ENCODE measurements around the gene MACF1.
"Not testable (repeated sequence)": the region's sequence is repeated elsewhere in the genome, so short reads cannot be mapped to it uniquely, and the experiment has no call there.

Gene MACF1

GRCh38 chr1:39481289-39481688 is 276.8 kb downstream of the MACF1 start:
- Mint-ChIP-seq H3K4me3 (no peak overlapping the region), H3K27me3 (no peaks in the 10 kb centered on the region), H3K4me1 (no peaks in the 10 kb centered on the region), H3K36me3 (peaks cover 27 to 45% of the 10 kb centered on the region in 2 donors), H3K27ac (peak overlapping the region; percentile 49), H3K9me3 (no peaks in the 10 kb centered on the region)
- ATAC-seq (replicated peaks) (no peak), DNase-seq (no peak)

GRCh38 chr1:39483276-39483675 is 278.8 kb downstream of the MACF1 start:
- no peaks in the 10 kb centered on the region for H3K27me3 Mint-ChIP-seq
- H3K4me1 Mint-ChIP-seq = no peaks in the 10 kb centered on the region
- ATAC-seq (replicated peaks) (no peak), DNase-seq (no peak)
- peaks cover 27 to 45% of the 10 kb centered on the region in 2 donors for H3K36me3 Mint-ChIP-seq
- H3K9me3 Mint-ChIP-seq = no peaks in the 10 kb centered on the region
- H3K4me3 Mint-ChIP-seq = no peak overlapping the region
- H3K27ac Mint-ChIP-seq = peak overlapping the region; percentile 27

- Mint-ChIP-seq H3K9me3 (no peaks in the 10 kb centered on the region), H3K27ac (no peak overlapping the region), H3K27me3 (no peaks in the 10 kb centered on the region), H3K4me1 (no peaks in the 10 kb centered on the region), H3K36me3 (peaks cover 21 to 42% of the 10 kb centered on the region in 2 donors), H3K4me3 (no peak overlapping the region)
- no peak for ATAC-seq (replicated peaks)
- no peak for DNase-seq
These were observed 280.1 kb downstream of the MACF1 start for GRCh38 chr1:39484564-39484963.

GRCh38 chr1:39485046-39485803 is 280.7 kb downstream of the MACF1 start:
- H3K27ac Mint-ChIP-seq = peak overlapping the region; percentile 22
- ATAC-seq (replicated peaks) = no peak
- no peaks in the 10 kb centered on the region for H3K4me1 Mint-ChIP-seq
- DNase-seq = no peak
- H3K9me3 Mint-ChIP-seq = no peaks in the 10 kb centered on the region
- no peak overlapping the region for H3K4me3 Mint-ChIP-seq
- peaks cover 0 to under 1% of the 10 kb centered on the region in 2 donors for H3K27me3 Mint-ChIP-seq
- H3K36me3 Mint-ChIP-seq = peaks cover 17 to 39% of the 10 kb centered on the region in 2 donors

GRCh38 chr1:39488012-39488545 is 283.6 kb downstream of the MACF1 start:
- Mint-ChIP-seq H3K36me3 (peaks cover 9 to 24% of the 10 kb centered on the region in 2 donors), H3K4me3 (no peak overlapping the region), H3K4me1 (peaks cover 3 to 17% of the 10 kb centered on the region in 2 donors), H3K27me3 (peaks cover 10 to 11% of the 10 kb centered on the region in 2 donors), H3K27ac (no peak overlapping the region), H3K9me3 (no peaks in the 10 kb centered on the region)
- no peak for ATAC-seq (replicated peaks)
- no peak for DNase-seq

- Mint-ChIP-seq H3K27ac (no peak overlapping the region), H3K36me3 (peaks cover 6 to 18% of the 10 kb centered on the region in 2 donors), H3K27me3 (peaks cover 18 to 20% of the 10 kb centered on the region in 2 donors), H3K4me3 (no peak overlapping the region), H3K4me1 (peaks cover 3 to 26% of the 10 kb centered on the region in 2 donors), H3K9me3 (no peaks in the 10 kb centered on the region)
- no peak for ATAC-seq (replicated peaks)
- no peak for DNase-seq
These were observed 284.5 kb downstream of the MACF1 start for GRCh38 chr1:39488793-39489566.

GRCh38 chr1:39489567-39490239 is 285.2 kb downstream of the MACF1 start:
- Mint-ChIP-seq H3K4me1 (peaks cover 3 to 26% of the 10 kb centered on the region in 2 donors), H3K4me3 (no peak overlapping the region), H3K9me3 (no peaks in the 10 kb centered on the region), H3K27me3 (peaks cover 25 to 27% of the 10 kb centered on the region in 2 donors), H3K27ac (peak overlapping the region; percentile 75), H3K36me3 (peaks cover 6 to 18% of the 10 kb centered on the region in 2 donors)
- ATAC-seq (replicated peaks) (no peak), DNase-seq (no peak)

GRCh38 chr1:39490596-39491145 is 286.2 kb downstream of the MACF1 start:
- ATAC-seq (replicated peaks) = peak; percentile 18 to 30
- DNase-seq = no peak
- Mint-ChIP-seq H3K27ac (peak overlapping the region; percentile 95), H3K4me3 (peak overlapping the region; percentile 74), H3K27me3 (peaks cover 25 to 29% of the 10 kb centered on the region in 2 donors), H3K4me1 (peaks cover 3 to 26% of the 10 kb centered on the region in 2 donors), H3K9me3 (no peaks in the 10 kb centered on the region), H3K36me3 (peaks cover 1 to 11% of the 10 kb centered on the region in 2 donors)

- Mint-ChIP-seq H3K27me3 (peaks cover 25 to 29% of the 10 kb centered on the region in 2 donors), H3K9me3 (no peaks in the 10 kb centered on the region), H3K4me1 (peaks cover 3 to 26% of the 10 kb centered on the region in 2 donors), H3K27ac (peak within 1 kb of the TSS; percentile 95), H3K4me3 (peak within 1 kb of the TSS; percentile 74 to 78), H3K36me3 (peaks cover 0 to 10% of the 10 kb centered on the region in 2 donors)
- DNase-seq (peak; percentile 52), ATAC-seq (replicated peaks) (peak; percentile 81 to 88)
These were observed 286.8 kb downstream of the MACF1 start, which contains the start of gene BMP8A for GRCh38 chr1:39491146-39491921. Gene BMP8A, plus strand, starts transcription at chr1:39491636. Its CDS starts 356 bp downstream, at chr1:39491992.

GRCh38 chr1:39492118-39493042 is 287.9 kb downstream of the MACF1 start:
- Mint-ChIP-seq H3K27me3 (peaks cover 26 to 36% of the 10 kb centered on the region in 2 donors), H3K4me1 (peaks cover 3 to 26% of the 10 kb centered on the region in 2 donors), H3K4me3 (peak overlapping the region; percentile 73 to 78), H3K27ac (peak overlapping the region; percentile 42)
- ATAC-seq (replicated peaks); H3K9me3 Mint-ChIP-seq; H3K36me3 Mint-ChIP-seq; DNase-seq: not testable (repeated sequence)

- Mint-ChIP-seq H3K4me1 (peaks cover 3 to 26% of the 10 kb centered on the region in 2 donors), H3K27me3 (peaks cover 29 to 40% of the 10 kb centered on the region in 2 donors), H3K4me3 (peak overlapping the region; percentile 34 to 67)
- not testable (repeated sequence) for H3K9me3 Mint-ChIP-seq; ATAC-seq (replicated peaks); DNase-seq; H3K27ac Mint-ChIP-seq; H3K36me3 Mint-ChIP-seq
These were observed 288.7 kb downstream of the MACF1 start for GRCh38 chr1:39493043-39493810.

All from stimulated activated naive B cell treated with anti-CD40 and anti-IgM and Interleukin-4, amounts not matched to agents 10 μg/mL and 1 μg/mL and 100 μg/mL, for 72 hours (primary cell).